ENCODE results near the gene SH2B2. TPM values are rescaled to one million over a fixed set of nuclear protein-coding genes. Genes with fewer than 3 reads are reported as not detected.

The SH2B2 gene
- total and polyA plus RNA-seq, 2 experiments from 2014 or later, result 13.1 to 17.4 TPM

DNA sequence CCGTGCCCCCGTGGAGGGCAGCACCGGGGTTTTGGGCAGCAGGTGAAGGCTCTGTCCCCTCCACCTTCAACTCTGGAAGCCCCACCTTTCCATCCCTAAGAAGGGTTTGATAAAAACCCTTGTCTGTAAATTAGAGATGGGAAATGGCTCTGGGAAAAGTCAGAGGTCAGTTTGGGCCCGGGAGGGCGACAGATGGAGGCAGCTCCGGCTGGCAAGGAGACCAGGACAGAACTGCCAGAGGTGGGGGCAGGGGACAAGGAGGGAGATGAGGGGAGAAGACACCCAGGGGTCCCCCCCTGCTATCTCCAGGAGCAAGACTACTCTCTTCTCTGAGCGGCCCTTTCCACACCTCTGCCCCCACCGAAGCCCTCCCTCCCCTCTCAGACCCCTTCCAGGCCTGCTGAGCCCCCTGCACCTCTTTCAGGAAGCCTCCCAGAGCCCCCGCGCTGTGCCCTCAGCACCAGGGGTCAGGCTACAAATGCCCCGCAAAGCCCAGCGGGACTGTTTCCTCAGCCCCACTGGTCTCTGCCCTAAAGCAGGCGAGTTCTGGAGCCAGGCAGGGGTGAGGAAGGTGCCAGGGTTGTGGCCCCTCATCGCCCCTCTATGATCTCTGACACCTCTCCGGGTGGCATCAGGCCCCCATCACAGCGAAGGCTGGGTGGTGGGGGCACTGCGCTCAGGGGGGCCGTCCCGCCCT, 980 bp upstream of the SH2B2 start:
- TF ChIP-seq, protein P1, sequence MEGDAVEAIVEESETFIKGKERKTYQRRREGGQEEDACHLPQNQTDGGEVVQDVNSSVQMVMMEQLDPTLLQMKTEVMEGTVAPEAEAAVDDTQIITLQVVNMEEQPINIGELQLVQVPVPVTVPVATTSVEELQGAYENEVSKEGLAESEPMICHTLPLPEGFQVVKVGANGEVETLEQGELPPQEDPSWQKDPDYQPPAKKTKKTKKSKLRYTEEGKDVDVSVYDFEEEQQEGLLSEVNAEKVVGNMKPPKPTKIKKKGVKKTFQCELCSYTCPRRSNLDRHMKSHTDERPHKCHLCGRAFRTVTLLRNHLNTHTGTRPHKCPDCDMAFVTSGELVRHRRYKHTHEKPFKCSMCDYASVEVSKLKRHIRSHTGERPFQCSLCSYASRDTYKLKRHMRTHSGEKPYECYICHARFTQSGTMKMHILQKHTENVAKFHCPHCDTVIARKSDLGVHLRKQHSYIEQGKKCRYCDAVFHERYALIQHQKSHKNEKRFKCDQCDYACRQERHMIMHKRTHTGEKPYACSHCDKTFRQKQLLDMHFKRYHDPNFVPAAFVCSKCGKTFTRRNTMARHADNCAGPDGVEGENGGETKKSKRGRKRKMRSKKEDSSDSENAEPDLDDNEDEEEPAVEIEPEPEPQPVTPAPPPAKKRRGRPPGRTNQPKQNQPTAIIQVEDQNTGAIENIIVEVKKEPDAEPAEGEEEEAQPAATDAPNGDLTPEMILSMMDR (IDR thresholded peaks at IDR 0.05; ENCODE audit: low read depth, low read length), result no peak
- H3K27ac ChIP-seq, result no peak overlapping the region
- no peak for DNase-seq (ENCODE audit: low read depth in 1 of 2, low spot score in 1 of 2)
- H3K9me3 ChIP-seq (ENCODE audit: low read depth), result no peaks in the 10 kb centered on the region
- no peaks in the 10 kb centered on the region for H3K27me3 ChIP-seq
- peak overlapping the region; percentile 52 for H3K4me3 ChIP-seq
- no peaks in the 10 kb centered on the region for H3K36me3 ChIP-seq
- H3K4me1 ChIP-seq (ENCODE audit: low read depth), result no peaks in the 10 kb centered on the region

GRCh38 chr7:102287111-102287980, 678 bp downstream of the SH2B2 start:
- DNase-seq (ENCODE audit: low read depth in 1 of 2, low spot score in 1 of 2), result peak; percentile 12 to 49
- no peak overlapping the region for H3K27ac ChIP-seq
- no peaks in the 10 kb centered on the region for H3K4me1 ChIP-seq (ENCODE audit: low read depth)
- H3K27me3 ChIP-seq, result no peaks in the 10 kb centered on the region
- no peaks in the 10 kb centered on the region for H3K9me3 ChIP-seq (ENCODE audit: low read depth)
- H3K36me3 ChIP-seq, result no peaks in the 10 kb centered on the region
- H3K4me3 ChIP-seq, result peak overlapping the region; percentile 56
- TF ChIP-seq, protein P1 (IDR thresholded peaks at IDR 0.05; ENCODE audit: low read depth, low read length), result no peak

DNA sequence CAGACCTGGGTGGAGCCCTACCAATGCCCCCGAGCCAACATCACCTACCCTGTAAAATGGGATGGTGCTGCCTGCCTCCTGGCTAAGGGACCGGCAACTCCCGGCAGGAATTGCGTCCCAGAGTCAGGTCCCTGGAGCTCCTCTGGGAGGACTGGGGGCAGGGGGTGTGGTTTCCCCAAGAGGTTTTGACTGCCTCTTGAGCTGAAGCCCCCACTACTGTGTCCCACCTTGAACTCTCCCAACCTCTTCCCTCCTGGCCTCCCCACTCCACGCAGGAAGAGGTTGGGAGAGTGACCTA, 1.3 kb downstream of the SH2B2 start:
- DNase-seq (ENCODE audit: low read depth in 1 of 2, low spot score in 1 of 2), result no peak

GRCh38 chr7:102288285-102288930, 1.7 kb downstream of the SH2B2 start:
- TF ChIP-seq, protein P1 (IDR thresholded peaks at IDR 0.05; ENCODE audit: low read depth, low read length), result no peak
- H3K9me3 ChIP-seq (ENCODE audit: low read depth), result no peaks in the 10 kb centered on the region
- peaks cover 3% of the 10 kb centered on the region for H3K4me1 ChIP-seq (ENCODE audit: low read depth)
- H3K36me3 ChIP-seq, result no peaks in the 10 kb centered on the region
- H3K4me3 ChIP-seq, result no peak overlapping the region
- no peak for DNase-seq (ENCODE audit: low read depth in 1 of 2, low spot score in 1 of 2)
- no peaks in the 10 kb centered on the region for H3K27me3 ChIP-seq
- no peak overlapping the region for H3K27ac ChIP-seq

More for the DNA sequence above, 1.3 kb downstream of the SH2B2 start:
- Histone ChIP-seq H3K4me1 (ENCODE audit: low read depth) (no peaks in the 10 kb centered on the region), H3K27ac (no peak overlapping the region), H3K9me3 (ENCODE audit: low read depth) (no peaks in the 10 kb centered on the region), H3K36me3 (no peaks in the 10 kb centered on the region), H3K27me3 (no peaks in the 10 kb centered on the region), H3K4me3 (peak overlapping the region; percentile 56)
- TF ChIP-seq, protein P1 (IDR thresholded peaks at IDR 0.05; ENCODE audit: low read depth, low read length), result no peak

DNA sequence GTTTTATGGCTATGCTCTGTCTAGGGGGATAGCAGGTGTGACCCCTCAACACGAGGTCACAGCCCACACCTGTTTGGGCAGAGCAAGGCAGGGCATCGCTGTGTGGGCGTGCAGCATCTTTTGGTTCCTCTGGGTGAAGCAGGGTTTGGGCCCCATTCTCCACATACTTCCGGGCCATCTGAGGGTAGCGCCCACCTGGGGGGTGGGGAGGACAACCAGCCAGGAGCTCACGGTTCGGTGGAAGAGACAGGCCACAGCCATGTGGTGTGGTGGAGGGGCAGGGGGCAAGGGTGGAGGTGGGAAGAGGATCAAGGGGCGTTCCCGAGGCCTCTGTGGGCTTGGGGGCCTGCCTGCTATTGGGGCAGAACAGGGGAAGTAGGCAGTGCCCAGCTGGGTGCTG, 2.4 kb downstream of the SH2B2 start:
- TF ChIP-seq, protein P1 (IDR thresholded peaks at IDR 0.05; ENCODE audit: low read depth, low read length), result no peak
- H3K4me1 ChIP-seq (ENCODE audit: low read depth), result peaks cover 3% of the 10 kb centered on the region
- no peak for DNase-seq (ENCODE audit: low read depth in 1 of 2, low spot score in 1 of 2)
- no peak overlapping the region for H3K27ac ChIP-seq
- H3K36me3 ChIP-seq, result no peaks in the 10 kb centered on the region
- H3K4me3 ChIP-seq, result no peak overlapping the region
- no peaks in the 10 kb centered on the region for H3K27me3 ChIP-seq
- H3K9me3 ChIP-seq (ENCODE audit: low read depth), result no peaks in the 10 kb centered on the region
